Type B pancreatic cell (in vitro differentiated cells): ENCODE results near the gene TRIP4. TPM values are rescaled to one million over a fixed set of nuclear protein-coding genes. Genes with fewer than 3 reads are reported as not detected.

ENCODE experiments used
- DNase-seq: peaks from one replicate; pipeline ENCODE4 v3.0.0; 2021; ENCODE audit warnings: mixed read lengths; ENCODE audit not compliant: unreplicated experiment; ENCODE audit errors: extremely low spot score
- H3K27ac Mint-ChIP-seq: 2 replicates; pipeline ENCODE4 v1.8.0; 2021; ENCODE audit warnings: mild to moderate bottlenecking, mixed read lengths
- H3K27me3 Mint-ChIP-seq: 2 replicates; pipeline ENCODE4 v1.8.0; 2021; ENCODE audit warnings: mixed read lengths
- H3K36me3 Mint-ChIP-seq: 2 replicates; pipeline ENCODE4 v1.8.0; 2021; ENCODE audit warnings: mixed read lengths
- H3K4me1 Mint-ChIP-seq: one replicate; pipeline ENCODE4 v1.8.0; 2021; ENCODE audit warnings: mixed read lengths; ENCODE audit not compliant: unreplicated experiment
- H3K4me3 Mint-ChIP-seq: 2 replicates; pipeline ENCODE4 v1.8.0; 2021; ENCODE audit warnings: mild to moderate bottlenecking, mixed read lengths
- H3K9me3 Mint-ChIP-seq: 2 replicates; pipeline ENCODE4 v1.8.0; 2021; ENCODE audit warnings: mixed read lengths
- CTCF ChIP-seq: fragments of 200-600 bp; sonication (generic); conservative IDR thresholded peaks from 2 replicates; pipeline ENCODE4 v1.5.0; 2021; ENCODE audit warnings: antibody characterized with exemption, mild to moderate bottlenecking
- total RNA-seq: library from RNA; stranded (reverse); gene quantifications from 2 replicates; pipeline ENCODE4 v1.2.1, GENCODE V29; 2021; ENCODE audit warnings: low replicate concordance

The TRIP4 gene
- total RNA-seq, 1 donor from 2014 or later = 21.1 TPM

GRCh38 chr15:64412216-64412615 lies 24.6 kb downstream of the TRIP4 start:
- Mint-ChIP-seq H3K36me3 (peaks cover 33% of the 10 kb centered on the region), H3K27me3 (no peaks in the 10 kb centered on the region), H3K4me3 (no peak overlapping the region), H3K9me3 (no peaks in the 10 kb centered on the region), H3K4me1 (no peaks in the 10 kb centered on the region), H3K27ac (no peak overlapping the region)
- no peak for DNase-seq
- TF ChIP-seq CTCF = no peak

- no peak for TF ChIP-seq CTCF
- Mint-ChIP-seq H3K36me3 (peaks cover 16% of the 10 kb centered on the region), H3K4me1 (no peaks in the 10 kb centered on the region), H3K27ac (no peak overlapping the region), H3K4me3 (no peak overlapping the region), H3K9me3 (no peaks in the 10 kb centered on the region), H3K27me3 (no peaks in the 10 kb centered on the region)
- no peak for DNase-seq
These were observed 35.1 kb downstream of the TRIP4 start for GRCh38 chr15:64422697-64423096.

GRCh38 chr15:64423970-64424369 lies 36.3 kb downstream of the TRIP4 start:
- Mint-ChIP-seq H3K9me3 (no peaks in the 10 kb centered on the region), H3K27me3 (no peaks in the 10 kb centered on the region), H3K4me1 (no peaks in the 10 kb centered on the region), H3K4me3 (no peak overlapping the region), H3K27ac (no peak overlapping the region), H3K36me3 (peaks cover 14% of the 10 kb centered on the region)
- no peak for DNase-seq
- TF ChIP-seq CTCF = no peak

GRCh38 chr15:64425221-64425620 lies 37.6 kb downstream of the TRIP4 start:
- DNase-seq = no peak
- H3K4me3 Mint-ChIP-seq = no peak overlapping the region
- TF ChIP-seq CTCF = no peak
- no peaks in the 10 kb centered on the region for H3K27me3 Mint-ChIP-seq
- no peaks in the 10 kb centered on the region for H3K9me3 Mint-ChIP-seq
- H3K4me1 Mint-ChIP-seq = peaks cover 5% of the 10 kb centered on the region
- no peak overlapping the region for H3K27ac Mint-ChIP-seq
- peaks cover 14% of the 10 kb centered on the region for H3K36me3 Mint-ChIP-seq

- H3K9me3 Mint-ChIP-seq = no peaks in the 10 kb centered on the region
These were observed 39.3 kb downstream of the TRIP4 start for GRCh38 chr15:64426845-64427465.

More at GRCh38 chr15:64426845-64427465, 39.3 kb downstream of the TRIP4 start:
- no peak overlapping the region for H3K4me3 Mint-ChIP-seq
- H3K27me3 Mint-ChIP-seq = no peaks in the 10 kb centered on the region
- peaks cover 10% of the 10 kb centered on the region for H3K4me1 Mint-ChIP-seq
- H3K36me3 Mint-ChIP-seq = peaks cover 19% of the 10 kb centered on the region
- TF ChIP-seq CTCF = peak; percentile 58
- H3K27ac Mint-ChIP-seq = no peak overlapping the region
- DNase-seq = no peak
